AG04450 (cell line): ENCODE results near the gene ST3GAL6. TPM values are rescaled to one million over a fixed set of nuclear protein-coding genes. Genes with fewer than 3 reads are reported as not detected.

Source experiments
- CTCF ChIA-PET: fragments of 300-600, 350-600 bp; formaldehyde crosslinking; extraction: SDS; loops from one replicate; lab custom pipeline; 2022; ENCODE audit warnings: antibody characterized with exemption, inconsistent platforms; lab: Charles Lee
- POLR2A ChIA-PET: fragments of 350-600 bp; formaldehyde crosslinking; extraction: SDS; loops from one replicate; lab custom pipeline; 2021; ENCODE audit warnings: antibody characterized with exemption, inconsistent platforms; lab: Yijun Ruan, JAX
- DNase-seq: peaks from one replicate; pipeline ENCODE4 v3.0.0-alpha.2; 2011; ENCODE audit warnings: low read depth, low spot score
- H3K27ac ChIP-seq: one replicate; pipeline ENCODE4 v1.5.1; 2012; ENCODE audit warnings: low read depth, low read length, control low read depth
- H3K27me3 ChIP-seq: one replicate; pipeline ENCODE4 v1.6.0; 2012; ENCODE audit warnings: low read length; ENCODE audit not compliant: control insufficient read depth, insufficient read depth
- H3K4me3 ChIP-seq: 2 replicates; pipeline ENCODE4 v1.5.1; 2011; ENCODE audit warnings: mild to moderate bottlenecking, low read depth, low read length, control low read depth
- H3K9me3 ChIP-seq: 2 replicates; pipeline ENCODE4 v1.5.1; 2012; ENCODE audit warnings: low read length; ENCODE audit not compliant: control insufficient read depth, insufficient read depth
- CTCF ChIP-seq: IDR thresholded peaks from 2 replicates; pipeline ENCODE4 v1.5.1; 2011; ENCODE audit warnings: low read depth, low read length, control low read depth, inconsistent platforms
- polyA plus RNA-seq: library from polyadenylated mRNA; depleted of rRNA; stranded (reverse); fragments of >200 nt; gene quantifications from 2 replicates; pipeline ENCODE4 v1.2.3, GENCODE V29; 2011

ST3GAL6 gene
- polyA plus RNA-seq, 1 experiment, result 1.9 TPM

- ChIA-PET POLR2A (interaction anchor here (1.0 kb wide), 1 partner anchor 13 kb away, joined by 3 read pairs; no protein-coding TSS in a partner anchor), CTCF (interaction anchor here (1.0 to 1.8 kb wide), 2 partner anchors 189 to 194 kb away, joined by 7 to 10 read pairs; no protein-coding TSS in a partner anchor)
- no peak for TF ChIP-seq CTCF
- no peaks in the 10 kb centered on the region for H3K27me3 ChIP-seq
- H3K4me3 ChIP-seq, result no peak overlapping the region
- no peak for DNase-seq
- H3K9me3 ChIP-seq, result no peaks in the 10 kb centered on the region
- no peak overlapping the region for H3K27ac ChIP-seq
Measured at GRCh38 chr3:98791341-98792325, 28.5 kb downstream of the ST3GAL6 start.

GRCh38 chr3:98793971-98794370, 30.8 kb downstream of the ST3GAL6 start:
- H3K9me3 ChIP-seq, result no peaks in the 10 kb centered on the region
- TF ChIP-seq CTCF, result no peak
- no peaks in the 10 kb centered on the region for H3K27me3 ChIP-seq
- no peak overlapping the region for H3K4me3 ChIP-seq
- no peak for DNase-seq
- POLR2A ChIA-PET, result interaction anchor here (0.6 kb wide), 1 partner anchor 1611 kb away, joined by 5 read pairs; no protein-coding TSS in a partner anchor
- CTCF ChIA-PET, result interaction anchor here (1.0 to 2.4 kb wide), 5 partner anchors 189 to 201 kb away, joined by 4 to 20 read pairs (median 4); partner anchors contain the start of gene CPOX
- no peak overlapping the region for H3K27ac ChIP-seq

GRCh38 chr3:98796334-98796733, 33.2 kb downstream of the ST3GAL6 start:
- ChIA-PET POLR2A (no interaction called here), CTCF (interaction anchor here (3.8 kb wide), 1 partner anchor 194 kb away, joined by 17 read pairs; no protein-coding TSS in a partner anchor)
- Histone ChIP-seq H3K27me3 (no peaks in the 10 kb centered on the region), H3K4me3 (no peak overlapping the region), H3K9me3 (no peaks in the 10 kb centered on the region), H3K27ac (no peak overlapping the region)
- no peak for TF ChIP-seq CTCF
- no peak for DNase-seq

GRCh38 chr3:98797905-98798304, 34.8 kb downstream of the ST3GAL6 start:
- no peak overlapping the region for H3K4me3 ChIP-seq
- POLR2A ChIA-PET, result no interaction called here
- CTCF ChIA-PET, result interaction anchor here (0.7 to 3.8 kb wide), 5 partner anchors 16 to 201 kb away, joined by 3 to 17 read pairs (median 4); no protein-coding TSS in a partner anchor
- TF ChIP-seq CTCF, result no peak
- no peak overlapping the region for H3K27ac ChIP-seq
- no peaks in the 10 kb centered on the region for H3K9me3 ChIP-seq
- DNase-seq, result no peak
- no peaks in the 10 kb centered on the region for H3K27me3 ChIP-seq
